Measurements from ENCODE around the gene KREMEN1. TPM values are rescaled to one million over a fixed set of nuclear protein-coding genes. Genes with fewer than 3 reads are reported as not detected.

Gene KREMEN1
- total and polyA plus RNA-seq, 10 of the 15 experiments (the other 5 are each of a cell fraction or from before 2014, with no cell fraction given), result 0.10 to 2.5 (median 0.20) TPM; not detected in 1

- TF ChIP-seq, protein P1, sequence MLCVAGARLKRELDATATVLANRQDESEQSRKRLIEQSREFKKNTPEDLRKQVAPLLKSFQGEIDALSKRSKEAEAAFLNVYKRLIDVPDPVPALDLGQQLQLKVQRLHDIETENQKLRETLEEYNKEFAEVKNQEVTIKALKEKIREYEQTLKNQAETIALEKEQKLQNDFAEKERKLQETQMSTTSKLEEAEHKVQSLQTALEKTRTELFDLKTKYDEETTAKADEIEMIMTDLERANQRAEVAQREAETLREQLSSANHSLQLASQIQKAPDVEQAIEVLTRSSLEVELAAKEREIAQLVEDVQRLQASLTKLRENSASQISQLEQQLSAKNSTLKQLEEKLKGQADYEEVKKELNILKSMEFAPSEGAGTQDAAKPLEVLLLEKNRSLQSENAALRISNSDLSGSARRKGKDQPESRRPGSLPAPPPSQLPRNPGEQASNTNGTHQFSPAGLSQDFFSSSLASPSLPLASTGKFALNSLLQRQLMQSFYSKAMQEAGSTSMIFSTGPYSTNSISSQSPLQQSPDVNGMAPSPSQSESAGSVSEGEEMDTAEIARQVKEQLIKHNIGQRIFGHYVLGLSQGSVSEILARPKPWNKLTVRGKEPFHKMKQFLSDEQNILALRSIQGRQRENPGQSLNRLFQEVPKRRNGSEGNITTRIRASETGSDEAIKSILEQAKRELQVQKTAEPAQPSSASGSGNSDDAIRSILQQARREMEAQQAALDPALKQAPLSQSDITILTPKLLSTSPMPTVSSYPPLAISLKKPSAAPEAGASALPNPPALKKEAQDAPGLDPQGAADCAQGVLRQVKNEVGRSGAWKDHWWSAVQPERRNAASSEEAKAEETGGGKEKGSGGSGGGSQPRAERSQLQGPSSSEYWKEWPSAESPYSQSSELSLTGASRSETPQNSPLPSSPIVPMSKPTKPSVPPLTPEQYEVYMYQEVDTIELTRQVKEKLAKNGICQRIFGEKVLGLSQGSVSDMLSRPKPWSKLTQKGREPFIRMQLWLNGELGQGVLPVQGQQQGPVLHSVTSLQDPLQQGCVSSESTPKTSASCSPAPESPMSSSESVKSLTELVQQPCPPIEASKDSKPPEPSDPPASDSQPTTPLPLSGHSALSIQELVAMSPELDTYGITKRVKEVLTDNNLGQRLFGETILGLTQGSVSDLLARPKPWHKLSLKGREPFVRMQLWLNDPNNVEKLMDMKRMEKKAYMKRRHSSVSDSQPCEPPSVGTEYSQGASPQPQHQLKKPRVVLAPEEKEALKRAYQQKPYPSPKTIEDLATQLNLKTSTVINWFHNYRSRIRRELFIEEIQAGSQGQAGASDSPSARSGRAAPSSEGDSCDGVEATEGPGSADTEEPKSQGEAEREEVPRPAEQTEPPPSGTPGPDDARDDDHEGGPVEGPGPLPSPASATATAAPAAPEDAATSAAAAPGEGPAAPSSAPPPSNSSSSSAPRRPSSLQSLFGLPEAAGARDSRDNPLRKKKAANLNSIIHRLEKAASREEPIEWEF (IDR thresholded peaks at IDR 0.05; ENCODE audit: insufficient replicate concordance, low read depth, low read length), result no peak
- TF ChIP-seq ZZZ3 (IDR thresholded peaks at IDR 0.05; ENCODE audit: control insufficient read depth, insufficient read length, low read depth) (no peak), SMAD5 (IDR thresholded peaks at IDR 0.05; ENCODE audit: low read depth) (no peak), MEF2A (IDR thresholded peaks at IDR 0.05; ENCODE audit: insufficient read depth, low read depth, low read length) (no peak), JUNB (IDR thresholded peaks at IDR 0.05) (no peak), BCL3 (IDR thresholded peaks at IDR 0.05; ENCODE audit: borderline replicate concordance, insufficient read depth, low read depth, low read length, poor library complexity, severe bottlenecking) (no peak), STAT3 (IDR thresholded peaks at IDR 0.05; ENCODE audit: low read depth, low read length) (no peak)
Measured at GRCh38 chr22:29125844-29126243, 53.0 kb downstream of the KREMEN1 start (continued).
